DMS53 (cell line): ENCODE results near the gene AKAP8.

ENCODE experiments used
- DNase-seq: peaks from one replicate; lab custom pipeline; 2025; lab: John Stamatoyannopoulos, UW

The AKAP8 gene

DNA sequence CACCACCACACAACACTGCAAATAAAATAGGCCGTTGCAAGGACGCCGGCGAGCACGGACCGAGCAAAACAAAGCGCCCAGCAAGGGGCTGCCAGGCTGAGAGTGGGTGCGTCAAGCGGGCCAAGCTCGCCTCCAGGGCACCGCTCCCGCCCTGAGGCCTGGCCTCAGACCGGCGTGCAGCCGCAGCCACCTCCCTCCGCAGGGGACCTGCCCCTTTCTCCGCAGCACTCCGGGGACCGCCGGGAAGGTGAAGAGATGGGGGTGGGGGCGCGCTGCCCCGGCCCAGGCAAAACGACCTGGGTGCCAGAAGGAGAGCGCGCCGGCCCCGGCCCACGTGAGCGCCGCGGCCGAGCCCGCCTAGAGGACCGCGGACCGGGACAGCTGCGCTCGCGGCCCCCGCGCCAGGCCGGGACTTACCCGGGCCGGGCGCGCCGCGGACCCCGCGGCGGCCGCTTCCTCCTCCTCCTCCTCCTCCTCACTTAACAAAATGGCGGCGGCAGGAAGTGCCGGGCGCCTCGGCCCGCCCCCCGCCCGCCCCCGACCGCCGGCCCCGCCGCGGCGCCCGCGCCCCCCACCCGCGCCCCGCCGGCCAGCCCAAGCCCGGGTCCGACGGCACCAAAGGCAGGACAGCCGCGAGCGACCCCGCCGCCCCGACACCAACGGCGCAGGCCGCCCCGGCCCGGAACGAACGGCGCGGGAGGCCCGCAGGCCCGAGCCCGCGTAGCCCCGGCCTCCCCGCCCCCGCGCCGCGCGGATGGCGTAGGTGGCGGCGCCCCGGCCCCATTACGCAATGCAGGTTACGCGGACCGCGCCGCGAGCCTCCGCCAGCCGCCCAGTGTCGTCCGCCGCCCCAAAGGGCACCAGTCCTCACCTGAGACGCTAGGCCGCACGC is 47.9 kb downstream of the AKAP8 start:
- peak; percentile 65 for DNase-seq

DNA sequence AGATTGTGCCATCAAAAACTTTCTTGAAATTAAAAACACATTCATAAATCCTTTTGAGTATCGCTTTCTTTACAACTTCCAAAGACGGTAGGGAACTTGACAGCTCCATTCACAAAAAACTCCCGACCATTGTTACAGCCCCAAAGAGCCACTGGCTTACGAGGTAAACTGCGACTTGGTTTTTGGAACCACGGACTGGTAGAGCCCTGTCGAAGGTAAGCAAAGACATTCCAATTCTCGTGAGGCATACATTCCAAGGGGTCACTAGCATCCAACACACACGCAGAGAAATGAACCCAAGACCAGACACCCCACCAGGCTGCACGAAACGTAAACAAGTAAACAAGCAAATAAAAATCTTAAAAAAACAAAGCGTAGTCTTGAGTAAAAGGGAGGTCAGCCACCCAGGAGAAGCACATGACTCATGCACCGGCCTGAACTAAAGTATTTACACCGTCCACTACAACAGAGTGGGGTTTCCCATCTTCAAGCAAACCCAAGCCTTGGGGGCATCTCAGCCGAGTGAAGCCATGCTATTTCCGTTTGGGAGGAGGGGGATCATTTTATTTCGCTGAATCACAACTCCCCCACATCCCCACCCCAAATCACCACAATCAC is 48.7 kb downstream of the AKAP8 start:
- DNase-seq = peak; percentile 36

DNA sequence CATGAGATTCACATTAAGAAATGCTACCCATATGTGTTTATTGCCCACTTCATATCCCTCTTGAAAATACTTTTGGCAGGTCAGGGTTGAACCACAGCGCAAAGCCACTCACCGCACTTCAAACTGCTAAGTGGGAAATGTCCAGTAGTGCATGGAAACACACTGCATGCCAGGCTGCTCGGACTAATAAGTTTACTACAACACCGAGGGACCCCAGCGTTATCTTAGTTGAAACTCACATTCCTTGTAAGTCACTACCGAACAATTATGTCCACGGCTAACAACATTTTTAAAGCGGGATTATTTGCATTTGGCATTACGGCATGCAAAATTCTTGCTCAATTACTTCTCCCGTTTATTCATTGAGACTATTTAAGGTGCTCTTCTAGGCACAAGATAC is 51.3 kb downstream of the AKAP8 start:
- peak; percentile 6 for DNase-seq

DNA sequence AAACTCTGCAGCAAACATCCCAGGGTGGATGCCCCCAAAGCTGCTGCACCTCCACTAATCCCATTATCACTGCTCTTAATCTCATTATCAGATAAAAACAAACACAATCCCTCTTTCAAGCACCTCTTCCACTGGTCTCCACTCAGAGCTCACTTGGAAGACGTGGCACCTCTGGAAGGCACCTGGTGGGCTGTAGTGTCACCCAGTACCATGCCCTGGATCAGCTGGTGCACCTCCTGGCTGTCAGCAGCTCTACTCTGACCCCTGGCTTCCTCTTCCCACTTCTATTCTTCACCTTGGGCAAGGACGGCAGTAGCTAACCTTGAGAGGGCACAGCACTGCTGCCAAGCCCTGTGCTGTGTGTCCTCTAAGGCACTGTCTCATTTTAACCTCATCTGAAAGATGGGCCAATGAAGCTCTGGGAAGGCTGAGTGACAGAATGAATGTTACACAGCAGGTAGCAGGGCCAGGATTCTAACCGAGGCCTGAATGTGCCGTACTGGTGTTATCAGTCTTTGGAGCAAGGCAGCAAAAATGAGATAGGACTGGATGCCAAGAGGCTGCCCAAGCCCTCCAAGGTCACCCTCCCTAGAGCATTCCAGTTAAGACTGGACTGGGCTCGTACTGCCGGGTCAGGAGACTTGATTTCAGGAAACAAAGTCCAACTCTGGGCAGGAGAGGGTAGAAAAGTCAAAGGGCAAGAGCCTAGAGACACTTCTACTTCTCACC is 54.6 kb downstream of the AKAP8 start:
- DNase-seq = peak; percentile 8

DNA sequence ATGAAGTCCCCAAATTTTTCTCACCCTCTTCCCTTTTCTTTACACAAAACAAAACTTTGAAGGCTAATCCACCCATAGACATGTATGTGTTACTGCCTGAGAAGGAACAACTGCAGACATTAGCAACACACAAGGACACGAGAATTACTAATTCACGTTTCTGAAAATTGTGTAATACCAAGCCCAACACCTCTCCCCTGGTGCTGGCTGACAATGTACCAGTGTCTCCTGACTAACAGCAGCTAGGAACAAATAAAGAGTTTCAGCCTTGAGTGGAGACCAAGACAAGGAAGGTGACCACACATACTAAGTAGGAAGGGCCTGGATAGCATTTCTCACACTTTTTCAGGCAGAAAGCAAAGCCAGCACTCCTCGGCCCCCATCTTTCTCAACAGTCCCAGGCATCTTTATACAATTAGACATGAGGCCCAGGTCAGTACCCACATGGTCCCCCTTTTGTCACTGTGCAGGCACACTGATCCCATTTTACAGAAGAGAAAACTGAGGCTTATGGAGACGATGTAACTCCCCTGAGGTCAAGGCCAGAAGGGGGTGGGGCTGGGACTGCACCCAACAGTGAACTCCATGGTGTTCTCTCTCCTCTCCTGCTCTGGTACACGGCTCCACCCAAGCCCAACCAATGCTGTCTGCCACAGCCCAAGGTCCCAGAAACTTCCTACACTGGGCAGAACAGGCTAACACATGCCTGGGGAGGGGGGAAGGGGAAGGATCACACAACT is 55.9 kb downstream of the AKAP8 start:
- no peak for DNase-seq

DNA sequence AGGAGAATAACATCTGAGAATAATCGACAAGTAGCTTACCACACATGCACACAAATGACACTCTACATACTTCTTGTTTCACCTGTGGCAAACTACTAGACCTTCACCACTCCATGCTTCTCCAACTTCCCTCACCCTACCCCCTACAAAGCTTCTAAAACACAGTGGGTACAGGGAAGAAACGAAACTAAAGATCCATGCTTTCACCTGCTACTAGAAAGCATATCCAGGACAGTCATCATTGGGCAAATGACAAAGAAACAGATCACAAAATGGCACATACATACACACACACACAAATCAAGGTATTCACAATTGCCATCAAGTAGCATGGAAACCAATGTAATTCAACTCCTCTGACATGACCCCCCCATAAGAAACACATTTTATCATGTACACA is 57.8 kb downstream of the AKAP8 start:
- no peak for DNase-seq

DNA sequence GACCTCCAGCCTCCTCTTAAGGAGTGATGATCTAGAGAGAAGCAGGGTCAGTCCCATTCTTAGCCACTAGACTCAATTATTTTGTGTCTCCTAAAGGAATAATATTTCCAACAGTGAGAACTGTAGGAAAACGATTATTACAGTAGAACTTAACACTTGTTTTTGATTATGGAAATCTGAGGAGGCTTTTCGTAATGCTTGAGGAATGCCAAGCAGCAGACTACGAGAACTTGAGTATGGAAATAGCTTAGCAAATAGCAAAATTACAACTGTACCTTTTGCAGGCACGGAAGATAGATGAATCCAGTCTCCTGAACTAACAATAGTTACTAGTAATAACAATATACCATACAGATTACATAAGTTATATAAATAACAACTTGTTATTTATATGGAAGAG is 59.5 kb downstream of the AKAP8 start:
- no peak for DNase-seq

DNA sequence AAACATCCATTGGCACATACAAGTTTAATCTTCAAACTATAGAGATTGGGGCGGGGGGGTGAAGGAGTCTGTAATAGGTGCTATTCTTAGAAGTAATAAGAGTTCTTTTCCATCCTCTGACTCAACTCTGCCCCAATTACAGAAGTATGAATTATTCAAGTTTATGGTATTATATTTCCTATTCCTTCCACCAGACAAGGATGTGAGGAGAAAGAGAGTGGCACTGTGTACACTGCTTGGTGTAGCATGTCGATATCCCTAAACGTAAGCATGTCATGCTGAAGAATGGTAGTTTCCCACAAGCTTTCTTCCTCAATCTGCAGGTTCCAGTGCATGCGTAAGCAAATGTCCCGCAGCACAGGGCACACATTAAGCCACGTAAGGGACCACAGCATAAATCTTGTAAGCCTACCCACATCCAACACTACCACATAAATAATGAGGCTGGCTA is 61.3 kb downstream of the AKAP8 start:
- no peak for DNase-seq

DNA sequence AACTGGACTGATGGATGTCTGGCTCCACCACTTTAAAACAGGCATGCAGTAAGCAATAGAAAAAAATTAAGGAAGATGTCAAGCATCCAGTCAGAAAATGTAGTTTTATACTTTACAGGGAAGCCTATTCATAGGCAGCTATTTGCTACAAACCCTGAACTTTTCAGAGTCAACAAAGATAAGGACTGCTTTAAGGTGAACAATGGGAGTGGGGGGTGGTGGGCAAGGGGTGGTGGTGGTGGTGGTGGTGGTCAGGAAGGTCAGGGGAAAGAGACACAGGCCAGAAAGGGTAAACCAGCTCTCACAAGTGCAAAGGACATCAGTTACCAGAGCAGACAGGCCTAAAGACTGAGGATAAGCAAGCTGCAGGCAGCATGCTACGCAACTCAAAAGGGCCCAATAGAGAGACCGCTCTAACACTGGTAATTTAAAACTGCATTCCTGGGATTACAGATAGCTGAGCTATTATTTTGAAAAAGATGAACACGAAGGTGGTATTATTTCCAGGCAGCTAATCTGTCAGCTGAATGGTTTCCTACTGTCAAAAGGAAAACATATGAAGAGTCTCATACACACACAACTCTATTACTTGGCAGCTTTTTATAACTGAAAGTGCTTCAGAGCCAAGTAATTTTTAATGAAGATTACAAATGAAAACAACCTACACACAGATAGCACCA is 62.1 kb downstream of the AKAP8 start:
- no peak for DNase-seq

DNA sequence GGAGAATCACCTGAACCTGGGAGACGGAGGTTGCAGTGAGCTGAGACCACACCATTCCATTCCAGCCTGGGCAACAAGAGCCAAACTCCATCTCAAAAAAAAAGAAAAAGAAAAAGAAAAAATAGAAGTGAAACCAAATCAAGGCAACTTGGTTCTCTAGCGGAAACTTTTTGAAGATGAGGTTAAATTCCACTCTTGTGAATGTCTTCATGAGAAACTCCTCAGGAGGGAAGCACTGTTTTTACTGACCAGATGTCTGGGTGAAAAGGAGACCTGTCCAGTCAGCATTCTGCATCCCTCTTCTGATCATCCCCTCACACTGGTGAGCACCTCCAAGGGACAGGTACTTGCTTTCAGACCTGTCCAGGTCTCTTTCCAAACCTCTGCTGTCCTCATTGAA is 63.1 kb downstream of the AKAP8 start:
- no peak for DNase-seq

DNA sequence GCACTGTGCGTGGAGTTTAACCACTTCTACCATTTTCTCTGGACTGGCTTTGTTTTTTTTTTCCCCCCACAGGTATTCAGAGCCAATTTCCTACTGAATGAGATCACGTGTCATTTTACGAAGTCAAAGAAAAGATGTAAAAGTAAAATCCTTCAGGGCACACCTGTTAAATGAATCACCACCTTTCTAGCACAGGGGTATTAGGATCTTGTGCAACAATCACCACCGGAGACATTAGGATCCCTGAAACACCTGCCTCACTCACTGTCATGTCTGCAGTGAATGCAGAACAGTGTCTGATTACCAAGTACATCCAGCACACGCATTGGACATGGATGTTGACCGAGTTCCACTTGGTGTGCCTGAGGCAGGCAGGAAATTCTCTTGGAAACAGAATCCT is 64.5 kb downstream of the AKAP8 start:
- no peak for DNase-seq

DNA sequence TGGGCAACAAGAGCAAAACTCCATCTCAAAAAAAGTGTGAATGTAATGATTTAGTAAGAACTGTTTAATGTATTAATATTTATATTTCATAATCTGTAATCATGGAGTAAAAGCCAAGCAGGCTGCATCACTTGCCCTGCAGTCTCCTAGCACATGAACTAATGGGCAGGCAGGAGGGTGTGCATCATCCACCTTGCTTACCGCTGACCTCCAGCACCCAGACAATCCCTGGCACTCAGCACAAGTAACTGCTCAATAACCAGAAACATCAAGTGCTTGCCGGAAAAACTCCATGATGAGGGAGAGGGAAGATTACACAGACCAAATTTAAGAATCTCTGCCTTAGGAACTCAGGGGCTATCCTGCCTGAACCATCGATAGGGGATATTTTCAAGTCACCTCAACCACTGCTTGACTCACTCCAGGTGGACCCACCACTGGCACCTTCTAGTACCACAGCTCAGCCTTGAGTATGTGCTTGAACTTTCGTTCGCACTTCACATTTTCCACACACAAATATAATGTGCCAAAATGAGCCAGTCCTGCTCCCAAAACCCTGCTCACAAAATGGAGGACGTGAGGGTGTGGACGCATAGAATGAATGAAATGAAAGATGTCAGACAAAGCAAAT is 65.8 kb downstream of the AKAP8 start:
- DNase-seq = no peak

DNA sequence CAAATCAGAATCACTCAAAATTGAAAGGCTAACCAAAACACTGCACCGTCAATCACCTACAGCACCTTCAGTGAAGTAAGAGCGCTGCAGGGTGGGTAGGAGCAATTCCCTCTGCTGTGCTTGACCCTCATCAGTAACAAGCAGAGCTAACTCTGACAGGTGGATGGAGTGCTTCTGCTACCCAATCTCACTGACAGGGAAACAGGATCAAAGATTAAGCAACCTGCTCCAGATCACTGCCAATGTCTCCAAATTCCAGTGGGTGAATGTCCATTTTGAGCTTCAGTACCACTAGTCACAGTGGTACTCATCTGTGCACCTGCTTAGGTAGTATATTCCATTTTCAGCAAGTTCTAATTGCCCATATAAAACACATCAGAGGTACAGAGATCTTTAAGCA is 72.4 kb downstream of the AKAP8 start:
- no peak for DNase-seq

DNA sequence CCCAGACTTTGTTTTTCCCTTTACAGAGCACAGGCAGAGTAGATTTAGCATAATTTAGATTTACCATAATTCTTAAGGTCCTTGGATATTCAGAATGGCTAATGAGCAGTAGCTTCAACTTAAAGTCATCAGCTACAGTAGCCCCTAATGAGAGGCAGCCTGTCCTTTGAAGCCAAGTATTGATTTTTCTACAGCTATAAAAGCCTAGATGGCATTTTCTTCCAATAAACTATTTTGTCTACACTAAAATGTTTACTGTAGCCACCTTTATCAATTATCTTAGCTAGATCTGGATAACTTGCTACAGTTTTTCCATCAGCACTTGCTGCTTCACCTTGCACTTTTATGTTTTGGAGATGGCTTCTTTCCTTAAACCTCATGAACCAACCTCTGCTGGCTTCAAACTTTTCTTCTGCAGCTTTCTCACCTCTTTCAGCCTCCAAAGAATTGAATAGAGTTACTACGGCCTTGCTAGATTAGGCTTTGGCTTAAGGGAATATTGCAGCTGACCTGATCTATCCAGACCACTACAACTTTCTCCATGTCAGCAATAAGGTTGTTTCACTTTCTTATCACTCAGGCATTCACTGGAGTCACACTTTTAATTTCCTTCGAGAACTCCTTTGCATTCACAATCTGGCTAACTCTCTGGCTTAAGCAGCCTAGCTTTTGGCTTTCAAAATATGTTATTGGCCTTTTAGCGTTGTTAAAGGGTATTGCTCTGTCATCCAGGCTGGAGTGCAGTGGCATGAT is 73.8 kb downstream of the AKAP8 start:
- DNase-seq = no peak

DNA sequence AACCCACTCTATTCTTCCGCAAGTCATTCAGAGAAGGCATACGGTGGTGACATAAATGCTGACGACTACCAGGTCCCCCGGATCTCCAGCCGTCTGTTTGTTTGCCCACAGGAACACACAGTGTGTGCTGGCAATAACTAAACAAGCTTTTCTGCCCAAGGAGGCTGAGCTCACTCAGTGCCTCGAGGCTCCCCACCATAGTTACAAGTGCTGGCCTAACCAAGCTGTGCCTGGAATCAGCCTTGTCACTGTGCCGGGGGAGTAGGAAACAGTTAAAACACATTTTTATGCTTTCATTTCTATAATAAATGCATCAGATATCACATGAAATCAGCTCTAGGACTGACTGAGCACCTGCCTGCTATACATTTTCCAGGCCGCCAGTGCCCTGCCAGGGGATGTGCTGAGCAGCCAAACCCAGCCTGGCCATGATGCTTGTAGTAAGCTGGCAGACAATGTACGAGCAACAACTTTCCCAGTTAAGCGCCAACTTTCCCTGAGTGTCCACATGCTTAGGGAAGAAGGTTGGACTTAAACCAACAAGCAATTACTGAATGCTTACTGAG is 75.4 kb downstream of the AKAP8 start:
- DNase-seq = peak; percentile 11
